ENCODE measurements around the gene FGF12.

Gene FGF12

DNA sequence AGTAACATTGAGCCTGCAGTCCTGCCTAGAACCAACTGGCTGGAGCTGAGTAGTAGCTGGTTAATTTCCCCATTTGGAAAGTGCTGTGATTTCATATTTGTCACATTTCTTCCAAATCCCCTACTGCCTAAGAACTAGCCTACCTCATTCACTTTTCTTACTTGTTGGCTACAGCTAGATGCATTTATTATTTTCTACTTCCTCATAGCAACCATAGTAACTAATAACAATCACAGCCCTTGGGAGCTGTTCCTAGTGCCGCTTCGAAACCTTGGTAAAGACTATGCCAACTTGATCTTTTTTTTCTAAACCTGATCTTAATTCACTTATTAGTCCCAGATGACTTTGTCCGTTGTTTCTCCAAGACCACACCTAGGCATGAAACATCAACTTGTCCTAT is 240.3 kb downstream of the FGF12 start (continued):
- TF ChIP-seq ISL1 (CRISPR knock-in tag; IDR thresholded peaks at IDR 0.05) (no peak), GLIS3 (CRISPR knock-in tag; IDR thresholded peaks at IDR 0.05) (no peak), ZFP3 (CRISPR knock-in tag; IDR thresholded peaks at IDR 0.05) (no peak)
- TF ChIP-seq, protein P1, sequence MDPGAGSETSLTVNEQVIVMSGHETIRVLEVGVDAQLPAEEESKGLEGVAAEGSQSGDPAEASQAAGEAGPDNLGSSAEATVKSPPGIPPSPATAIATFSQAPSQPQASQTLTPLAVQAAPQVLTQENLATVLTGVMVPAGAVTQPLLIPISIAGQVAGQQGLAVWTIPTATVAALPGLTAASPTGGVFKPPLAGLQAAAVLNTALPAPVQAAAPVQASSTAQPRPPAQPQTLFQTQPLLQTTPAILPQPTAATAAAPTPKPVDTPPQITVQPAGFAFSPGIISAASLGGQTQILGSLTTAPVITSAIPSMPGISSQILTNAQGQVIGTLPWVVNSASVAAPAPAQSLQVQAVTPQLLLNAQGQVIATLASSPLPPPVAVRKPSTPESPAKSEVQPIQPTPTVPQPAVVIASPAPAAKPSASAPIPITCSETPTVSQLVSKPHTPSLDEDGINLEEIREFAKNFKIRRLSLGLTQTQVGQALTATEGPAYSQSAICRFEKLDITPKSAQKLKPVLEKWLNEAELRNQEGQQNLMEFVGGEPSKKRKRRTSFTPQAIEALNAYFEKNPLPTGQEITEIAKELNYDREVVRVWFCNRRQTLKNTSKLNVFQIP (CRISPR knock-in tag; IDR thresholded peaks at IDR 0.05; ENCODE audit: borderline replicate concordance, low read depth), result no peak

GRCh38 chr3:192482809-192483208 is 244.5 kb downstream of the FGF12 start:
- TF ChIP-seq CSRNP3 (CRISPR knock-in tag; IDR thresholded peaks at IDR 0.05) (no peak), ISL1 (CRISPR knock-in tag; IDR thresholded peaks at IDR 0.05) (no peak), ZNF70 (CRISPR knock-in tag; IDR thresholded peaks at IDR 0.05) (no peak), CSDC2 (CRISPR knock-in tag; IDR thresholded peaks at IDR 0.05) (no peak), ZNF565 (CRISPR knock-in tag; conservative IDR thresholded peaks at IDR 0.05; ENCODE audit: low read depth) (no peak), TOX (CRISPR knock-in tag; IDR thresholded peaks at IDR 0.05; ENCODE audit: borderline replicate concordance) (no peak), ZNF8 (CRISPR knock-in tag; IDR thresholded peaks at IDR 0.05) (no peak), SNAI2 (CRISPR knock-in tag; IDR thresholded peaks at IDR 0.05) (no peak), PPARA (CRISPR knock-in tag; IDR thresholded peaks at IDR 0.05; ENCODE audit: borderline replicate concordance) (no peak), TCF4 (CRISPR knock-in tag; IDR thresholded peaks at IDR 0.05; ENCODE audit: borderline replicate concordance) (no peak), ARNTL (CRISPR knock-in tag; IDR thresholded peaks at IDR 0.05; ENCODE audit: borderline replicate concordance, low read depth) (no peak), ZFP3 (CRISPR knock-in tag; IDR thresholded peaks at IDR 0.05) (no peak), CREB5 (CRISPR knock-in tag; IDR thresholded peaks at IDR 0.05; ENCODE audit: low read depth) (no peak), OSR1 (CRISPR knock-in tag; IDR thresholded peaks at IDR 0.05) (no peak)
- TF ChIP-seq, protein P1 (CRISPR knock-in tag; IDR thresholded peaks at IDR 0.05; ENCODE audit: borderline replicate concordance, low read depth), result no peak
- no peak for ATAC-seq

DNA sequence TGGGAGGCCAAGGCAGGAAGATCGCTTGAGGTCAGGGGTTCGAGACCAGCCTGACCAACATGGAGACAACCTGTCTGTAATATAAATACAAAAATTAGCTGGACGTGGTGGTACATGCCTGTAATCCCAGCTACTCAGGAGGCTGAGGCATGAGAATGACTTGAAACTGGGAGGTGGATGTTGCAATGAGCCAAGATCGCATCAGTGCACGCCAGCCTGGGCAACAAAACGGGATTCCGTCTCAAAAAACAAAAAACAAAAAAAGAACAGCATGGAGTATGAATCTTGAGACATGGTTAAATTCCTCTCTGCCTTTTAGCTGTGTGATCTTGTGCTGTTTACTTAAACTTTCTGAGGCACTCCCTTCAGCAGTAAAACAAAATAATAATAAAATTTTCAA is 244.9 kb downstream of the FGF12 start:
- TF ChIP-seq ZFP3 (CRISPR knock-in tag; IDR thresholded peaks at IDR 0.05) (no peak), ISL1 (CRISPR knock-in tag; IDR thresholded peaks at IDR 0.05) (no peak), RARB (CRISPR knock-in tag; IDR thresholded peaks at IDR 0.05) (no peak), CREB5 (CRISPR knock-in tag; IDR thresholded peaks at IDR 0.05; ENCODE audit: low read depth) (no peak), SNAI2 (CRISPR knock-in tag; IDR thresholded peaks at IDR 0.05) (no peak), ZNF565 (CRISPR knock-in tag; conservative IDR thresholded peaks at IDR 0.05; ENCODE audit: low read depth) (no peak), BACH2 (CRISPR knock-in tag; IDR thresholded peaks at IDR 0.05; ENCODE audit: borderline replicate concordance) (no peak), GLIS3 (CRISPR knock-in tag; IDR thresholded peaks at IDR 0.05) (no peak), CSDC2 (CRISPR knock-in tag; IDR thresholded peaks at IDR 0.05) (no peak), ZNF70 (CRISPR knock-in tag; IDR thresholded peaks at IDR 0.05) (no peak), PPARA (CRISPR knock-in tag; IDR thresholded peaks at IDR 0.05; ENCODE audit: borderline replicate concordance) (no peak), TCF4 (CRISPR knock-in tag; IDR thresholded peaks at IDR 0.05; ENCODE audit: borderline replicate concordance) (no peak), ESRRG (CRISPR knock-in tag; IDR thresholded peaks at IDR 0.05) (no peak), ZFP30 (CRISPR knock-in tag; IDR thresholded peaks at IDR 0.05) (no peak), ZC3H10 (CRISPR knock-in tag; IDR thresholded peaks at IDR 0.05) (no peak), ZNF8 (CRISPR knock-in tag; IDR thresholded peaks at IDR 0.05) (no peak)
- TF ChIP-seq, protein P2, sequence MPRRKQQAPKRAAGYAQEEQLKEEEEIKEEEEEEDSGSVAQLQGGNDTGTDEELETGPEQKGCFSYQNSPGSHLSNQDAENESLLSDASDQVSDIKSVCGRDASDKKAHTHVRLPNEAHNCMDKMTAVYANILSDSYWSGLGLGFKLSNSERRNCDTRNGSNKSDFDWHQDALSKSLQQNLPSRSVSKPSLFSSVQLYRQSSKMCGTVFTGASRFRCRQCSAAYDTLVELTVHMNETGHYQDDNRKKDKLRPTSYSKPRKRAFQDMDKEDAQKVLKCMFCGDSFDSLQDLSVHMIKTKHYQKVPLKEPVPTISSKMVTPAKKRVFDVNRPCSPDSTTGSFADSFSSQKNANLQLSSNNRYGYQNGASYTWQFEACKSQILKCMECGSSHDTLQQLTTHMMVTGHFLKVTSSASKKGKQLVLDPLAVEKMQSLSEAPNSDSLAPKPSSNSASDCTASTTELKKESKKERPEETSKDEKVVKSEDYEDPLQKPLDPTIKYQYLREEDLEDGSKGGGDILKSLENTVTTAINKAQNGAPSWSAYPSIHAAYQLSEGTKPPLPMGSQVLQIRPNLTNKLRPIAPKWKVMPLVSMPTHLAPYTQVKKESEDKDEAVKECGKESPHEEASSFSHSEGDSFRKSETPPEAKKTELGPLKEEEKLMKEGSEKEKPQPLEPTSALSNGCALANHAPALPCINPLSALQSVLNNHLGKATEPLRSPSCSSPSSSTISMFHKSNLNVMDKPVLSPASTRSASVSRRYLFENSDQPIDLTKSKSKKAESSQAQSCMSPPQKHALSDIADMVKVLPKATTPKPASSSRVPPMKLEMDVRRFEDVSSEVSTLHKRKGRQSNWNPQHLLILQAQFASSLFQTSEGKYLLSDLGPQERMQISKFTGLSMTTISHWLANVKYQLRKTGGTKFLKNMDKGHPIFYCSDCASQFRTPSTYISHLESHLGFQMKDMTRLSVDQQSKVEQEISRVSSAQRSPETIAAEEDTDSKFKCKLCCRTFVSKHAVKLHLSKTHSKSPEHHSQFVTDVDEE (CRISPR knock-in tag; IDR thresholded peaks at IDR 0.05), result no peak
- TF ChIP-seq, protein P1 (CRISPR knock-in tag; IDR thresholded peaks at IDR 0.05; ENCODE audit: borderline replicate concordance, low read depth), result no peak
- no peak for ATAC-seq
